ENCODE results near the gene RHBDL1. TPM values are rescaled to one million over a fixed set of nuclear protein-coding genes. Genes with fewer than 3 reads are reported as not detected.

RHBDL1 gene
- total and polyA plus RNA-seq, 9 of the 15 experiments (the other 6 are each of a cell fraction or from before 2014, with no cell fraction given): 0.03 to 5.6 (median 1.3) TPM; not detected in 1

DNA sequence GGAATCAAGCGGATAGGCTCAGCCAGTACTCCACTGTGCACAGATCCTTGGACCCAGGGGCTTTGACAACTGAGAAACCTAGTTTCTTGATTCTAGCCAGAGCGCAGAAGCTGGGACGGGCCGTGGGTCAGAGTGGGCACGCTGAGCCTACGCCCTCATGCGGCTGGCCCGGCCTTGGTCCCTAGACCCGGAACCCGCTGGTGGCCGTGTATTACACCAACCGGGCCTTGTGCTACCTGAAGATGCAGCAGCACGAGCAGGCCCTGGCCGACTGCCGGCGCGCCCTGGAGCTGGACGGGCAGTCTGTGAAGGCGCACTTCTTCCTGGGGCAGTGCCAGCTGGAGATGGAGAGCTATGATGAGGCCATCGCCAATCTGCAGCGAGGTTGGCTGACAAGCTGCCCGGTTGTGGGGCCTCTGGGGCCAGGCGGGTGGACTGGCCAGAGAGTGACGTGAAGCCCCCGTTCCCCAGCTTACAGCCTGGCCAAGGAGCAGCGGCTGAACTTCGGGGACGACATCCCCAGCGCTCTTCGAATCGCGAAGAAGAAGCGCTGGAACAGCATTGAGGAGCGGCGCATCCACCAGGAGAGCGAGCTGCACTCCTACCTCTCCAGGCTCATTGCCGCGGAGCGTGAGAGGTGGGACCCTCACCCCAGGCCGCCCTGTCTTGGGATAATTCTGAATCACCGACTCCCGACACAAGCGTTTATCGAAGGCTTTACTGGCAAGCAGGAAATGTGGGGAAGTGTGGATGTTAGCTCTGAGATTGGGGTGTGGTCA, 5.7 kb downstream of the RHBDL1 start:
- intact Hi-C loops (cut with micrococcal nuclease) (loop anchor here (5.0 kb wide), 1 partner anchor 284 kb away; the partner anchor contains the start of gene NME4), in situ Hi-C loops (cut with MboI) (no loop called here)
- POLR2A ChIA-PET: interaction anchor here (0.5 to 1.8 kb wide), 14 partner anchors 9 to 1118 kb away, joined by 3 to 10 read pairs (median 3); partner anchors contain the start of genes METTL26, WDR24 and WFIKKN1
- Histone ChIP-seq H3K9ac (ENCODE audit: insufficient read depth in 1 of 2, low read depth in 2 of 2, low read length in 2 of 2) (peak overlapping the region; percentile 83 to 98), H3K4me3 (peak overlapping the region; percentile 98), H2AFZ (ENCODE audit: low read depth, low read length) (no peak overlapping the region), H3K4me2 (ENCODE audit: insufficient read depth, low read length) (peak overlapping the region; percentile 75), H3K9me1 (ENCODE audit: control insufficient read depth, insufficient read depth, low read length) (peaks cover 11% of the 10 kb centered on the region), H3K4me1 (replicated peaks in 1 of 2; ENCODE audit: control insufficient read depth in 2 of 2, insufficient read depth in 2 of 2, low read length in 2 of 2) (peaks cover 33 to 98% of the 10 kb centered on the region in 2 experiments), H3K36me3 (ENCODE audit: control insufficient read depth, insufficient read depth, low read length) (peaks cover 48% of the 10 kb centered on the region), H3K79me2 (ENCODE audit: control insufficient read depth, insufficient read depth, low read length) (peaks cover 41% of the 10 kb centered on the region), H3K27ac (ENCODE audit: extremely low read depth, low read depth, low read length) (peak overlapping the region; percentile 89), H3K27me3 (ENCODE audit: control insufficient read depth in 2 of 2, insufficient read depth in 2 of 2, low read length in 2 of 2) (no peaks in the 10 kb centered on the region), H3K9me3 (replicated peaks; ENCODE audit: control insufficient read depth, insufficient read depth, low read depth, low read length) (no peaks in the 10 kb centered on the region), H4K20me1 (replicated peaks; ENCODE audit: control insufficient read depth, insufficient read depth, low read length) (peaks cover 21% of the 10 kb centered on the region)
- 3% methylated on average over 34 of the region's 44 CpGs for WGBS (ENCODE audit: insufficient coverage, low coverage, missing lambda C conversion rate)
- ATAC-seq: peak; percentile 13
- peak; percentile 54 for FAIRE-seq
- CTCF ChIA-PET (ENCODE audit: low intra/inter-chr PET ratio): no interaction called here
- TSS peak; percentile 82 for BruUV-seq (replicated peaks)
- DNase-seq (ENCODE audit: extremely low read depth in 1 of 4, low spot score in 3 of 4): peak in 1 of 4 experiments; percentile 65
- TF ChIP-seq EGR1 (conservative IDR thresholded peaks at IDR 0.05) (no peak), NCOA4 (IDR thresholded peaks at IDR 0.05; ENCODE audit: partially characterized antibody) (no peak), ZNF696 (CRISPR knock-in tag; conservative IDR thresholded peaks at IDR 0.05) (no peak), SMAD1 (IDR thresholded peaks at IDR 0.05; ENCODE audit: low read depth, low read length, partially characterized antibody) (no peak), ATF7 (IDR thresholded peaks at IDR 0.05) (no peak), SREBF1 (IDR thresholded peaks at IDR 0.05; ENCODE audit: borderline replicate concordance, low read depth, low read length) (no peak), ELF1 (tag; IDR thresholded peaks at IDR 0.05) (0 out of 2 replicates have a peak, but pooled peaks have one; percentile 11), CBFB (CRISPR knock-in tag; IDR thresholded peaks at IDR 0.05) (no peak)
- TF ChIP-seq, protein P1, sequence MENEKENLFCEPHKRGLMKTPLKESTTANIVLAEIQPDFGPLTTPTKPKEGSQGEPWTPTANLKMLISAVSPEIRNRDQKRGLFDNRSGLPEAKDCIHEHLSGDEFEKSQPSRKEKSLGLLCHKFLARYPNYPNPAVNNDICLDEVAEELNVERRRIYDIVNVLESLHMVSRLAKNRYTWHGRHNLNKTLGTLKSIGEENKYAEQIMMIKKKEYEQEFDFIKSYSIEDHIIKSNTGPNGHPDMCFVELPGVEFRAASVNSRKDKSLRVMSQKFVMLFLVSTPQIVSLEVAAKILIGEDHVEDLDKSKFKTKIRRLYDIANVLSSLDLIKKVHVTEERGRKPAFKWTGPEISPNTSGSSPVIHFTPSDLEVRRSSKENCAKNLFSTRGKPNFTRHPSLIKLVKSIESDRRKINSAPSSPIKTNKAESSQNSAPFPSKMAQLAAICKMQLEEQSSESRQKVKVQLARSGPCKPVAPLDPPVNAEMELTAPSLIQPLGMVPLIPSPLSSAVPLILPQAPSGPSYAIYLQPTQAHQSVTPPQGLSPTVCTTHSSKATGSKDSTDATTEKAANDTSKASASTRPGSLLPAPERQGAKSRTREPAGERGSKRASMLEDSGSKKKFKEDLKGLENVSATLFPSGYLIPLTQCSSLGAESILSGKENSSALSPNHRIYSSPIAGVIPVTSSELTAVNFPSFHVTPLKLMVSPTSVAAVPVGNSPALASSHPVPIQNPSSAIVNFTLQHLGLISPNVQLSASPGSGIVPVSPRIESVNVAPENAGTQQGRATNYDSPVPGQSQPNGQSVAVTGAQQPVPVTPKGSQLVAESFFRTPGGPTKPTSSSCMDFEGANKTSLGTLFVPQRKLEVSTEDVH (IDR thresholded peaks at IDR 0.05; ENCODE audit: low read depth, partially characterized antibody): no peak
- TF ChIP-seq, protein P2, sequence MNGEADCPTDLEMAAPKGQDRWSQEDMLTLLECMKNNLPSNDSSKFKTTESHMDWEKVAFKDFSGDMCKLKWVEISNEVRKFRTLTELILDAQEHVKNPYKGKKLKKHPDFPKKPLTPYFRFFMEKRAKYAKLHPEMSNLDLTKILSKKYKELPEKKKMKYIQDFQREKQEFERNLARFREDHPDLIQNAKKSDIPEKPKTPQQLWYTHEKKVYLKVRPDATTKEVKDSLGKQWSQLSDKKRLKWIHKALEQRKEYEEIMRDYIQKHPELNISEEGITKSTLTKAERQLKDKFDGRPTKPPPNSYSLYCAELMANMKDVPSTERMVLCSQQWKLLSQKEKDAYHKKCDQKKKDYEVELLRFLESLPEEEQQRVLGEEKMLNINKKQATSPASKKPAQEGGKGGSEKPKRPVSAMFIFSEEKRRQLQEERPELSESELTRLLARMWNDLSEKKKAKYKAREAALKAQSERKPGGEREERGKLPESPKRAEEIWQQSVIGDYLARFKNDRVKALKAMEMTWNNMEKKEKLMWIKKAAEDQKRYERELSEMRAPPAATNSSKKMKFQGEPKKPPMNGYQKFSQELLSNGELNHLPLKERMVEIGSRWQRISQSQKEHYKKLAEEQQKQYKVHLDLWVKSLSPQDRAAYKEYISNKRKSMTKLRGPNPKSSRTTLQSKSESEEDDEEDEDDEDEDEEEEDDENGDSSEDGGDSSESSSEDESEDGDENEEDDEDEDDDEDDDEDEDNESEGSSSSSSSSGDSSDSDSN (IDR thresholded peaks at IDR 0.05; ENCODE audit: borderline replicate concordance in 1 of 2, low read depth in 2 of 2, low read length in 2 of 2): peak in 1 of 2 experiments; percentile 31; a peak in 1 of 4 replicates
- TF ChIP-seq, protein P3, sequence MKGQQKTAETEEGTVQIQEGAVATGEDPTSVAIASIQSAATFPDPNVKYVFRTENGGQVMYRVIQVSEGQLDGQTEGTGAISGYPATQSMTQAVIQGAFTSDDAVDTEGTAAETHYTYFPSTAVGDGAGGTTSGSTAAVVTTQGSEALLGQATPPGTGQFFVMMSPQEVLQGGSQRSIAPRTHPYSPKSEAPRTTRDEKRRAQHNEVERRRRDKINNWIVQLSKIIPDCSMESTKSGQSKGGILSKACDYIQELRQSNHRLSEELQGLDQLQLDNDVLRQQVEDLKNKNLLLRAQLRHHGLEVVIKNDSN (CRISPR knock-in tag; IDR thresholded peaks at IDR 0.05): no peak
- TF ChIP-seq, protein P4, sequence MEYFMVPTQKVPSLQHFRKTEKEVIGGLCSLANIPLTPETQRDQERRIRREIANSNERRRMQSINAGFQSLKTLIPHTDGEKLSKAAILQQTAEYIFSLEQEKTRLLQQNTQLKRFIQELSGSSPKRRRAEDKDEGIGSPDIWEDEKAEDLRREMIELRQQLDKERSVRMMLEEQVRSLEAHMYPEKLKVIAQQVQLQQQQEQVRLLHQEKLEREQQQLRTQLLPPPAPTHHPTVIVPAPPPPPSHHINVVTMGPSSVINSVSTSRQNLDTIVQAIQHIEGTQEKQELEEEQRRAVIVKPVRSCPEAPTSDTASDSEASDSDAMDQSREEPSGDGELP (CRISPR knock-in tag; IDR thresholded peaks at IDR 0.05; ENCODE audit: borderline replicate concordance): peak; percentile 17; the same call in 1 of the 2 replicates

Measured in K562 (cell line).